H9 (cell line): ENCODE results near the gene FANCC. TPM values are rescaled to one million over a fixed set of nuclear protein-coding genes. Genes with fewer than 3 reads are reported as not detected.

Experiments
- DNase-seq: peaks from one replicate; pipeline ENCODE4 v3.0.0-alpha.2; 2017
- H2AFZ ChIP-seq: one replicate; pipeline ENCODE4 v1.6.1; 2013; ENCODE audit warnings: mild to moderate bottlenecking, low read length, control low read depth, moderate library complexity
- H2AK5ac ChIP-seq: 2 replicates; pipeline ENCODE4 v1.6.1; 2013; ENCODE audit warnings: low read length, control low read depth, mixed read lengths; ENCODE audit not compliant: insufficient read length
- H2BK120ac ChIP-seq: one replicate; pipeline ENCODE4 v1.6.1; 2013; ENCODE audit warnings: low read depth, mild to moderate bottlenecking, low read length, control low read depth, inconsistent platforms; ENCODE audit not compliant: poor library complexity, severe bottlenecking
- H2BK12ac ChIP-seq: 2 replicates; pipeline ENCODE4 v1.6.1; 2013; ENCODE audit warnings: low read length, control low read depth, mixed read lengths, low read depth; ENCODE audit not compliant: insufficient read length
- H2BK15ac ChIP-seq: 2 replicates; pipeline ENCODE4 v1.6.1; 2013; ENCODE audit warnings: low read depth, low read length, control low read depth
- H2BK20ac ChIP-seq: one replicate; pipeline ENCODE4 v1.6.1; 2013; ENCODE audit warnings: low read depth, mild to moderate bottlenecking, low read length, control low read depth, inconsistent platforms; ENCODE audit not compliant: poor library complexity, severe bottlenecking
- H2BK5ac ChIP-seq: 2 replicates; pipeline ENCODE4 v1.6.1; 2013; ENCODE audit warnings: low read length, control low read depth, mixed read lengths; ENCODE audit not compliant: insufficient read length
- H3K14ac ChIP-seq: 2 replicates; pipeline ENCODE4 v1.6.1; 2013; ENCODE audit warnings: low read length, control low read depth; ENCODE audit not compliant: insufficient read depth
- H3K18ac ChIP-seq: 2 replicates; pipeline ENCODE4 v1.6.1; 2013; ENCODE audit warnings: low read depth, mild to moderate bottlenecking, mixed read lengths, low read length, control low read depth; ENCODE audit not compliant: insufficient read length
- H3K23ac ChIP-seq: 2 replicates; pipeline ENCODE4 v1.6.1; 2013; ENCODE audit warnings: low read length, control low read depth, mixed read lengths, low read depth; ENCODE audit not compliant: insufficient read length
- H3K23me2 ChIP-seq: 2 replicates; pipeline ENCODE4 v1.6.1; 2013; ENCODE audit warnings: low read depth, mild to moderate bottlenecking, mixed read lengths, low read length, control low read depth; ENCODE audit not compliant: insufficient read length, poor library complexity, severe bottlenecking
- H3K27ac ChIP-seq: 2 replicates; pipeline ENCODE4 v1.5.1; 2013; ENCODE audit warnings: low read length, control low read depth, mixed read lengths, low read depth; ENCODE audit not compliant: insufficient read length
- H3K27me3 ChIP-seq: 2 replicates; pipeline ENCODE4 v1.6.1; 2013; ENCODE audit warnings: low read length, control low read depth, inconsistent platforms; ENCODE audit not compliant: insufficient read depth
- H3K4ac ChIP-seq: 2 replicates; pipeline ENCODE4 v1.6.1; 2013; ENCODE audit warnings: low read depth, mild to moderate bottlenecking, control low read depth, inconsistent platforms, low read length, moderate library complexity
- H3K4me1 ChIP-seq: 2 replicates; pipeline ENCODE4 v1.6.1; 2013; ENCODE audit warnings: low read length, control low read depth, inconsistent platforms; ENCODE audit not compliant: insufficient read depth
- H3K4me2 ChIP-seq: 2 replicates; pipeline ENCODE4 v1.6.1; 2013; ENCODE audit warnings: low read length, control low read depth, mixed read lengths; ENCODE audit not compliant: insufficient read length, insufficient read depth
- H3K56ac ChIP-seq: 2 replicates; pipeline ENCODE4 v1.6.1; 2013; ENCODE audit warnings: low read depth, mild to moderate bottlenecking, mixed read lengths, low read length, control low read depth; ENCODE audit not compliant: insufficient read length
- H3K79me1 ChIP-seq: 2 replicates; pipeline ENCODE4 v1.6.1; 2013; ENCODE audit warnings: low read depth, mild to moderate bottlenecking, moderate library complexity, low read length, control low read depth, inconsistent platforms; ENCODE audit not compliant: insufficient read depth, poor library complexity, severe bottlenecking
- H3K79me2 ChIP-seq: 2 replicates; pipeline ENCODE4 v1.6.1; 2013; ENCODE audit warnings: low read length, control low read depth, inconsistent platforms; ENCODE audit not compliant: insufficient read depth
- H3K9ac ChIP-seq: 2 replicates; pipeline ENCODE4 v1.6.1; 2013; ENCODE audit warnings: low read length, control low read depth, mixed read lengths; ENCODE audit not compliant: insufficient read length; ENCODE audit errors: extremely low read depth
- H3K9me3 ChIP-seq: one replicate; pipeline ENCODE4 v1.6.1; 2013; ENCODE audit warnings: low read depth, low read length, inconsistent platforms; ENCODE audit not compliant: control insufficient read depth
- H3T11ph ChIP-seq: one replicate; pipeline ENCODE4 v1.6.1; 2013; ENCODE audit warnings: mild to moderate bottlenecking, low read length, control low read depth, inconsistent platforms
- H4K20me1 ChIP-seq: one replicate; pipeline ENCODE4 v1.6.1; 2013; ENCODE audit not compliant: control insufficient read depth, insufficient read length, insufficient read depth
- H4K5ac ChIP-seq: 2 replicates; pipeline ENCODE4 v1.6.1; 2013; ENCODE audit warnings: low read depth, mild to moderate bottlenecking, mixed read lengths, low read length, control low read depth; ENCODE audit not compliant: insufficient read length
- H4K8ac ChIP-seq: replicated peaks from 2 replicates; pipeline ENCODE4 v1.6.1; 2013; ENCODE audit warnings: low read length, control low read depth, mixed read lengths, low read depth; ENCODE audit not compliant: insufficient read length
- H4K91ac ChIP-seq: 2 replicates; pipeline ENCODE4 v1.6.1; 2013; ENCODE audit warnings: low read depth, mild to moderate bottlenecking, moderate library complexity, mixed read lengths, low read length, control low read depth; ENCODE audit not compliant: insufficient read length
- H3K27ac Mint-ChIP-seq, 3 experiments: 2 replicates in 2 of 3; 3 replicates in 1 of 3; pipeline ENCODE4 v1.8.0; 2020 to 2021; ENCODE audit warnings: mixed read lengths in 3 of 3, mild to moderate bottlenecking in 1 of 3, moderate library complexity in 1 of 3
- H3K27me3 Mint-ChIP-seq: 2 replicates; pipeline ENCODE4 v1.8.0; 2021; ENCODE audit warnings: low read depth, mild to moderate bottlenecking, moderate library complexity, mixed read lengths
- H3K36me3 Mint-ChIP-seq, 3 experiments: 2 replicates in 2 of 3; 3 replicates in 1 of 3; pipeline ENCODE4 v1.8.0; 2020 to 2021; ENCODE audit warnings: low read depth in 3 of 3, mixed read lengths in 3 of 3; ENCODE audit not compliant: insufficient read depth in 1 of 3
- H3K4me1 Mint-ChIP-seq, 2 experiments: 2 replicates each; pipeline ENCODE4 v1.8.0; 2020; ENCODE audit warnings: mixed read lengths in 2 of 2
- H3K4me3 Mint-ChIP-seq, 2 experiments: 2 replicates in 1 of 2; 3 replicates in 1 of 2; pipeline ENCODE4 v1.8.0; 2020 to 2021; ENCODE audit warnings: mild to moderate bottlenecking in 2 of 2, mixed read lengths in 2 of 2, moderate library complexity in 1 of 2
- H3K9me3 Mint-ChIP-seq, 2 experiments: 2 replicates in 1 of 2; 3 replicates in 1 of 2; pipeline ENCODE4 v1.8.0; 2020; ENCODE audit warnings: mild to moderate bottlenecking in 2 of 2, mixed read lengths in 2 of 2, moderate library complexity in 1 of 2
- WGBS: extraction: QIAGEN DNeasy Blood & Tissue Kit; methylation state at CpG from one replicate; pipeline ENCODE4 v1.1.7; 2013; ENCODE audit warnings: missing lambda C conversion rate, low lambda C conversion rate, mixed read lengths; ENCODE audit not compliant: insufficient read length; ENCODE audit errors: extremely low coverage; 5-methylcytosine and 5-hydroxymethylcytosine counted together
- total RNA-seq: library from RNA; stranded (reverse); gene quantifications from 2 replicates; pipeline ENCODE4 v1.2.1, GENCODE V29; 2021
- TF ChIP-seq, protein P1 (sequence below): fragments of 200-600 bp; sonication (generic); conservative IDR thresholded peaks from 3 replicates; pipeline ENCODE4 v1.8.0; 2021; ENCODE audit warnings: antibody characterized with exemption, mild to moderate bottlenecking

The FANCC gene
- total RNA-seq, 1 experiment from 2014 or later, result 14.6 TPM

DNA sequence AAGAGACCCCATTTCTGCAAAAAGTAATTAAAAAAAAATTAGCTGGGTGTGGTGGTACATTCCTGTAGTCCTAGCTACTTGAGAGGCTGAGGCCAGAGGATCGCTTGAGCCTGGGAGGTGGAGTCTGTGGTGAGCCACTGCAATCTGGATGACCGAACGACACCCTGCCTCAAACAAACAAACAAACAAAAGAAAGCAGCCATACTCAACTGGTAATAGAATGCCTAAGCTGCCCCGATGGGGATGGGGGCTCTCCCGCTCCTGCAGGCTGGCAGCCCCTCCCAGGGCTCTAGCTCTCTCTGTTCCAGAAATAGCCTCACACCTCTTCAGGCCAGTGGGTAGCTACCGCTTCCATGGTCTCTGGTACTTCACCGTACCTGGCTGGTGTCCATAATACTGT is 241.8 kb downstream of the FANCC start:
- H2BK20ac ChIP-seq, result no peak overlapping the region
- no peak overlapping the region for H2BK12ac ChIP-seq
- no peak overlapping the region for H2BK5ac ChIP-seq
- H3K23me2 ChIP-seq, result no peaks in the 10 kb centered on the region
- no peak overlapping the region for H3K4me2 ChIP-seq
- no peak overlapping the region for H4K5ac ChIP-seq
- Mint-ChIP-seq H3K27ac (no peak overlapping the region), H3K4me3 (no peak overlapping the region), H3K36me3 (no peaks in the 10 kb centered on the region), H3K4me1 (peaks cover 27 to 32% of the 10 kb centered on the region in 2 experiments), H3K9me3 (no peaks in the 10 kb centered on the region), H3K27me3 (no peaks in the 10 kb centered on the region)
- H3T11ph ChIP-seq, result no peak overlapping the region
- no peak overlapping the region for H3K56ac ChIP-seq
- H4K8ac ChIP-seq, result no peak overlapping the region
- H3K79me1 ChIP-seq, result no peaks in the 10 kb centered on the region
- no peak overlapping the region for H3K9ac ChIP-seq
- H3K4me1 ChIP-seq, result no peaks in the 10 kb centered on the region
- no peak overlapping the region for H2AFZ ChIP-seq
- H4K91ac ChIP-seq, result no peak overlapping the region
- H3K79me2 ChIP-seq, result no peaks in the 10 kb centered on the region
- H3K27me3 ChIP-seq, result no peaks in the 10 kb centered on the region
- H3K9me3 ChIP-seq, result no peaks in the 10 kb centered on the region
- no peak overlapping the region for H2AK5ac ChIP-seq
- no peak overlapping the region for H3K14ac ChIP-seq
- WGBS, result no CpG with 5 or more reads among the region's 7 CpGs
- no peak for DNase-seq
- no peak overlapping the region for H2BK15ac ChIP-seq
- no peak overlapping the region for H3K4ac ChIP-seq
- no peak overlapping the region for H2BK120ac ChIP-seq
- H3K18ac ChIP-seq, result no peak overlapping the region
- no peak overlapping the region for H3K23ac ChIP-seq
- H4K20me1 ChIP-seq, result no peaks in the 10 kb centered on the region
- no peak overlapping the region for H3K27ac ChIP-seq
- TF ChIP-seq, protein P1, sequence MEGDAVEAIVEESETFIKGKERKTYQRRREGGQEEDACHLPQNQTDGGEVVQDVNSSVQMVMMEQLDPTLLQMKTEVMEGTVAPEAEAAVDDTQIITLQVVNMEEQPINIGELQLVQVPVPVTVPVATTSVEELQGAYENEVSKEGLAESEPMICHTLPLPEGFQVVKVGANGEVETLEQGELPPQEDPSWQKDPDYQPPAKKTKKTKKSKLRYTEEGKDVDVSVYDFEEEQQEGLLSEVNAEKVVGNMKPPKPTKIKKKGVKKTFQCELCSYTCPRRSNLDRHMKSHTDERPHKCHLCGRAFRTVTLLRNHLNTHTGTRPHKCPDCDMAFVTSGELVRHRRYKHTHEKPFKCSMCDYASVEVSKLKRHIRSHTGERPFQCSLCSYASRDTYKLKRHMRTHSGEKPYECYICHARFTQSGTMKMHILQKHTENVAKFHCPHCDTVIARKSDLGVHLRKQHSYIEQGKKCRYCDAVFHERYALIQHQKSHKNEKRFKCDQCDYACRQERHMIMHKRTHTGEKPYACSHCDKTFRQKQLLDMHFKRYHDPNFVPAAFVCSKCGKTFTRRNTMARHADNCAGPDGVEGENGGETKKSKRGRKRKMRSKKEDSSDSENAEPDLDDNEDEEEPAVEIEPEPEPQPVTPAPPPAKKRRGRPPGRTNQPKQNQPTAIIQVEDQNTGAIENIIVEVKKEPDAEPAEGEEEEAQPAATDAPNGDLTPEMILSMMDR, result no peak
